Measurements from ENCODE around the gene CAB39. TPM values are rescaled to one million over a fixed set of nuclear protein-coding genes. Genes with fewer than 3 reads are reported as not detected.

CAB39 gene
- total and polyA plus RNA-seq, 2 of the 8 experiments (the other 6 are each of a cell fraction or from before 2014, with no cell fraction given): 16.4 to 50.5 TPM

- TF ChIP-seq CTCF (IDR thresholded peaks at IDR 0.05; ENCODE audit: control extremely low read depth in 1 of 3, insufficient read depth in 1 of 3, low read depth in 1 of 3, low read length in 3 of 3): no peak
- TF ChIP-seq SP1 (IDR thresholded peaks at IDR 0.05; ENCODE audit: low read depth, low read length): 0 out of 2 replicates have a peak, but pooled peaks have one; percentile 10
- no peak for TF ChIP-seq POLR2AphosphoS5 (IDR thresholded peaks at IDR 0.05; ENCODE audit: low read depth, low read length)
- no peak for TF ChIP-seq BACH1 (IDR thresholded peaks at IDR 0.05; ENCODE audit: low read length)
- no peak for TF ChIP-seq FOSL1 (IDR thresholded peaks at IDR 0.05; ENCODE audit: insufficient read depth, low read depth, low read length)
- no peak for TF ChIP-seq SP2 (IDR thresholded peaks at IDR 0.05; ENCODE audit: low read length)
- TF ChIP-seq CTBP2 (IDR thresholded peaks at IDR 0.05; ENCODE audit: borderline replicate concordance, insufficient read depth, insufficient read length, low read length): no peak
- TF ChIP-seq NRF1 (IDR thresholded peaks at IDR 0.05; ENCODE audit: low read depth, low read length): no peak
- TF ChIP-seq TAF1 (IDR thresholded peaks at IDR 0.05; ENCODE audit: low read depth, low read length): peak; percentile 37; the same call in 1 of the 2 replicates
- TF ChIP-seq EGR1 (IDR thresholded peaks at IDR 0.05; ENCODE audit: borderline replicate concordance, low read depth, low read length): 0 out of 2 replicates have a peak, but pooled peaks have one; percentile 7
- TF ChIP-seq KDM1A (IDR thresholded peaks at IDR 0.05; ENCODE audit: borderline replicate concordance, low read length): no peak
Measured at GRCh38 chr2:230861552-230862255, 149.1 kb downstream of the CAB39 start (continued).

Data from H1 (cell line).